Measurements from ENCODE around the gene FKBP1A. TPM values are rescaled to one million over a fixed set of nuclear protein-coding genes. Genes with fewer than 3 reads are reported as not detected.
A peak's percentile ranks its signal among the peaks of the same experiment; 100 is the strongest.

The FKBP1A gene
- total RNA-seq (2014; rRNA removed; shearing (Covaris generic)) = 124 and 134 TPM in 2 replicates

- peak; percentile 80 for DNase-seq (ENCODE audit: low spot score)
These were observed at the start of gene FKBP1A for GRCh38 chr20:1392693-1393506. FKBP1A (minus strand) TSS chr20:1393054; CDS start chr20:1392998, 56 bp downstream.

- no peak for DNase-seq (ENCODE audit: low spot score)
These were observed 49.5 kb upstream of the FKBP1A start for GRCh38 chr20:1442304-1442703.

DNA sequence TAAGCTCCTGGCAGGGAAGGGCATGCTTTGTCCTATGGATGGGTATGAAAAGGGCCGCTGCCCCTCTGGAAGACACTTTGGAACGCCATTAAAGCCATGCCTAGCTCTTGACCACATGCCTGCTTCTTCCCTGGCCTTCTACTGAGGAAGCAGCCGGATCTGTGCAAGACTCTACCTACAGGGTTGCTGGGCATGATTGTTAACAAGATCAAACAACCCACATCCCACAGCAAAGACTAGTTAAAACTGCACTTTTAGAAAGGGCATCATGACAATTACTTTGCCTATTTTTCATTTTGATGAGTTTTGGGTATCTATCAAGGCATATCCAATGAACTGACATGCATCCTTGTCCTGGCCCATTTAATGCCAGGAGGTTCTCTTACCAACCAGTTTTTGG is 48.3 kb upstream of the FKBP1A start:
- no peak for DNase-seq (ENCODE audit: low spot score)

GRCh38 chr20:1440024-1440423 is 47.2 kb upstream of the FKBP1A start:
- DNase-seq (ENCODE audit: low spot score) = peak; percentile 24

GRCh38 chr20:1438361-1438760 is 45.5 kb upstream of the FKBP1A start:
- DNase-seq (ENCODE audit: low spot score) = no peak

GRCh38 chr20:1437235-1437904 is 44.5 kb upstream of the FKBP1A start:
- peak; percentile 66 for DNase-seq (ENCODE audit: low spot score)

DNA sequence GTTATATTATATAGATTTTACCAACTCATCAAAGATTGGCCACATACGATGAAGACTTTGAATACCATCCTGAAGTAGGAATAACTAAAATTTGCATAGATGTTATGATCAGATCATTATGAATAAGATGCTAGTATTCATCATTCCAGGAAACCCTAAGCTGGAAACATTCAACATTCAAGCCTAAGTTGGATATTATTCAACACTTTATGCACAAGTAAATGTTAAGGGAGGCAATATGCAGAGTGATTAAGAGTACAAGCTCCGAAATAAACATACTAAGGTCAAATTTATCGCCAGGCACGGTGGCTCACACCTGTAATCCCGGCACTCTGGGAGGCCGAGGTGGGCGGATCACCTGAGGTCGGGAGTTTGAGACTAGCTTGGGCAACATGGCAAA is 43.4 kb upstream of the FKBP1A start:
- DNase-seq (ENCODE audit: low spot score) = no peak

- no peak for DNase-seq (ENCODE audit: low spot score)
These were observed 42.5 kb upstream of the FKBP1A start for GRCh38 chr20:1435337-1435699.

- peak; percentile 96 for DNase-seq (ENCODE audit: low spot score)
These were observed 41.9 kb upstream of the FKBP1A start for GRCh38 chr20:1434571-1435336.

DNA sequence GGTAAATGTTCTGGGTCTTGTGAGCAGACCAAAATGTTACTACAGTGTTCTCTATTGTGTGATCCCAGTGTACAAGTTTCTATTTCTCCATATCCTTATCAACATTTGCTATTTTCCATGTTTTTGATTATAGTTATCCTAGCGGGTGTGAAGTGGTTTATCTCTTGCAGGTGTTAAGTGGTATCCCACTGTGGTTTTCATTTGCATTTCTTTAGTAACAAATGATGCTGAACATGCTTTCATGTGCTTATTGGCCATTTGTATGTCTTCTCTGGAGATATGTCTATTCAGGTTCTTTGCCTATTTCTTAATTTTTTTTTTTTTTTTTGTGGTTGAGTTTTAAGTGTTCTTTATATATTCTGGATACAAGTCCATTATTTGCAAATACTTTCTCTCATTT is 38.3 kb upstream of the FKBP1A start:
- DNase-seq (ENCODE audit: low spot score) = no peak

DNA sequence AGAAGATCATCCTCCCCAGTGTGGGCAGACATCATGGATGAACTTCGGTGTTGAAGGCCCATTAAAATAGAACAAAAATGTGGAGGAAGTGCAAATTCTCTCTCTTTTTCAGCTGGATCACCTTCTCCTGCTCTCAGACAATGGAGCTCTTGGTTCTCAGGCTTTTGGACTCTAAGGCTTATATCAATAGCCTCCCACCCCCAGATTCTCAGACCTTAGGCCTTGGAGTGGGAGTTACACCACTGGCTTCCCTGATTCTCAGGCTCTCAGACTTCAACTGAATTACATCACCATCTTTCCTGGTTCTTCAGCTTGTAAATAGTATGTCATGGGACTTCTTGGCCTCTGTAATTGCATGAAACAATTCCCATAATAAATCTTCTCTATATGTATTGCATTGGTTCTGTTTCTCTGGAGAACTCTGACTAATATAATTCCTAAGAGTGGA is 37.2 kb upstream of the FKBP1A start:
- peak; percentile 23 for DNase-seq (ENCODE audit: low spot score)

- no peak for DNase-seq (ENCODE audit: low spot score)
These were observed 36.4 kb upstream of the FKBP1A start for GRCh38 chr20:1429143-1429728.

DNA sequence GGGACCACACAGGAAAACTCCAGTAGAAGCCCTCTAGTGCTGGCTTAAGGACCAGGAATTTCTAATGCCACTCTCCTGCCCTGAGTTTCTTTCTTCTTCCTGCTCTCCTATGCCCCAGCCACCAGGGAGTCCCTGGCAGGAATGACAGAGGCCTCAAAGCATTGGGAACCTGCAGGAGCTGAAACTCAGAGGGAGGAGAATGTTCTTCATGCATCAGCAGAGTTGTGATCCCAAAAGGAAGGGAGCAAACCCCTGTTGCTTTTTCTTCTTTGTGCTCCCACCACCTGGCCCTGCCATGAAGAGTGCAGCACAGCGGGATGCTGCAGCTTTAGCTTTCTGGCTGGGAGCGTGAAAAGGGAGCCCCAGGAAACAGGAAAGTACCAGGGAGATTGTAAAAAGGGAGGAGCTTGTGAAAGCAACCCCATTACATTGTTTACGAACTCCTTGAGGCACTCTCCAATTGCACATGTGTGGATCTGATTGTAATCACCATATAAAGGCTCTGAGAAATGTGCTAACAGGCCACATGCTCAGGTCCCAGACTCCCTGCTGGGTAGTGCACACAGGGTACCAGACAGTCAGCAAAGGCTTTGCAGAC is 34.7 kb upstream of the FKBP1A start:
- DNase-seq (ENCODE audit: low spot score) = peak; percentile 58

DNA sequence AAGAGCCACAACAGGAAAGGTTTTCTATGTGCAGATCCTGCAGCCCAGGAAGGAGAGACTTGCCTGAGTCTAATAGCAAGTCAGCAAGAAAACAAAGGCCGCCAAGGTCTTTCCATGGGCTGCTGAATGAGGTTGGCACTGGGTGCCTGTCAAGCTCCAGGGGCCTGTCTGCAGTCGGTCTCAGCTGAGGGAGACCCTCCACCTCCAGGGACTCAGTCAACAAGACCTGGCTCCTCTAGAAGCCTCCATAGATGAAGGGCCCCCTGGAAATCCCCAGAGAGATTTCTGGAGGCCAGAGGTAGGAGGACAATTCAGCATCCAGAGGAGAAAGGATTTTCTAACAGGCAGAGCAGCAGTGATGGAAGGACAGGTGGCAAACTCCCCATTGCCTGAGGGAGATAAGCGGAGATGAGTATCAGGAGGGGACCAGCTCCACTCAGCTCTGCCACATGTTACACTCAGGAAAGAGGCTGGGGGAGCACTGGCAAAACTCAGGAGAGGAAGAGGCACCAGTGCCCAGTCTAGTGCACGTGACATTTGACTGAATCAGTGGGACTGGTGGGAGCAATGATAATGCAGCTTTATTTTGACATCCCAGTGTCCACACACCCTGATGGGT is 33.5 kb upstream of the FKBP1A start:
- no peak for DNase-seq (ENCODE audit: low spot score)

DNA sequence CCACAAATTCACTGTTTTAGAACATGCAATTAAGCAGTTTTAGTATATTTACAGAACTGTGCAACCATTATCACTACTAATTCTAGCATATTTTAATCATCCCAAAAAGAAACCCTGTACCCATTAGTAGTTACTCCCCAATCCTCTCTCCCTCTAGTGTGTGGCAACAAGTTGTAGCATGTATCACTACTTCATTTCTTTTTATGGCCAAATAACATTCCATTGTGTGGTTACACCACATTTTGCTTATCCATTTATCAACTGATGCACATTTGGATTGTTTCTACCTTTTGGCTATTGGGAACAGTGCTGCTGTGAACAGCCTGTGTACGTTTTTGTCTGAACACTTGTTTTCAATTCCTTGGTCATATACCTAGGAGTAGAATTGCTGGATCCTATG is 31.5 kb upstream of the FKBP1A start:
- no peak for DNase-seq (ENCODE audit: low spot score)

- DNase-seq (ENCODE audit: low spot score) = peak; percentile 63
These were observed 30.8 kb upstream of the FKBP1A start for GRCh38 chr20:1423625-1424106.

GRCh38 chr20:1423206-1423605 is 30.4 kb upstream of the FKBP1A start:
- no peak for DNase-seq (ENCODE audit: low spot score)

DNA sequence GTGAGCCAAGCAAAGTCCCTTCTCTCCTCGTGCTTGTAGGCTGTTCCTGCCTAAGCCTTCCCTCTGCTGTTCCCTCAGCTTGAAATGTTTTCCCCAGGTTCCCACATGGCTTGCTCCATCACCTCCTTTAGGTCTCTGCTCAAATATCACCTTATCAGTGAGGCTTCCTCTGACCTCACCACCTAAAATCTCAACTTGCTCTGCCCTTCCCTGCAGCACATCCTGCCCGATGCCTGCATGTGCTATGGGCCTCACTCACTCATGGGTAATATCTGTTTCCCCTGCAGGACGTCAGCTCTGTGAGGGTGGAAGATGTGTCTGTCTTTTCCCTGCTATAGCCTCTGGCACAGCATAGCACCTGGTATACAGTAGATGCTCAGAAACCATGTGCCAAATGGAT is 29.9 kb upstream of the FKBP1A start:
- DNase-seq (ENCODE audit: low spot score) = no peak

- no peak for DNase-seq (ENCODE audit: low spot score)
These were observed 27.2 kb upstream of the FKBP1A start for GRCh38 chr20:1420066-1420465.

DNA sequence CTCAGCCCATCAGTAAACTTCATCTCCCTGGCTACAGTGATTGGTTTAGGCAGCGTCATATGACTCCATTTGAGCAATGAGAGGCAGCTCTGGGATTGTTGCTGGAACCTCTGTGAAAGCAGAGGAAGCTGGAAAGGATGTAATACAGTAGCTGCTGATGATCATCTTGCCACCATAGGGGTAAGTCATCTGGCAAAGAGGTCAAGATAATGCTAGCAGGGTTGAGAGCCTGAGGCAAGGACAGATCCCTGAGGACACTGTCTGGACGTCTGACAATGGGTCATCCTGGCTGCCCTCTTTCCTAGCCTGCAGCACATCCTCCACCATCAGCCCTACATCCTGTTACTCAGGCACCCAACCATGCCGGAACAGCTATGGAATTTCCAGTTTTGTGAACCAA is 25.5 kb upstream of the FKBP1A start:
- no peak for DNase-seq (ENCODE audit: low spot score)

DNA sequence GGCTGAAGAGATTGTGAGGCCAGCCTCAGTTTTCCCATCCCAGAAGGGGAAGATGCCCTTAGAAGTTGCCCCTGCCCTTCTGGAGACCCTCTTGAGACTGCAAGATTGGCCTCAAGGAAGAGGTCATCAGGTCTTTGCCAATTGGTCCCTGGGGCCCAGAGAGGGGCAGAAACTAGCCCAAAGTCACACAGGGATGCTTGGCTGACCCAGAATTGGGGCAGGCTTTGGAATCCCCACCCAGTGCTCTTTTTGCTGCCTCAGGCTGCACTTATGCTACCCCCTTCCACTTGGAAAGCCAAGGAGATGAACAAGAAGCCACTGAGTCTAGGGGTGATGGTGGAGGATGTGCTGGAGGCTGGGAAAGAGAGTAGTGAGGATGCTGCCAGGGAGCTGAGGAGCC is 24.9 kb upstream of the FKBP1A start:
- DNase-seq (ENCODE audit: low spot score) = no peak
